ENCODE data around the gene TNFAIP8.

Gene TNFAIP8

GRCh38 chr5:119353686-119354366 is 2.0 kb upstream of the TNFAIP8 start:
- DNase-seq, result no peak

- DNase-seq, result no peak
These were observed 1.1 kb upstream of the TNFAIP8 start for GRCh38 chr5:119354537-119355243.

- no peak for DNase-seq
These were observed 578 bp upstream of the TNFAIP8 start for GRCh38 chr5:119355244-119355638.

GRCh38 chr5:119356612-119357188 is 881 bp downstream of the TNFAIP8 start:
- DNase-seq, result no peak

- no peak for DNase-seq
These were observed 1.5 kb downstream of the TNFAIP8 start for GRCh38 chr5:119357270-119357669.

GRCh38 chr5:119357808-119358529 is 2.1 kb downstream of the TNFAIP8 start:
- DNase-seq, result no peak

- no peak for DNase-seq
These were observed 2.7 kb downstream of the TNFAIP8 start for GRCh38 chr5:119358530-119358900.

- no peak for DNase-seq
These were observed 3.2 kb downstream of the TNFAIP8 start for GRCh38 chr5:119358901-119359603.

GRCh38 chr5:119359737-119360413 is 4.1 kb downstream of the TNFAIP8 start:
- DNase-seq, result no peak

- DNase-seq, result no peak
These were observed 5.2 kb downstream of the TNFAIP8 start for GRCh38 chr5:119360905-119361593.

- DNase-seq, result no peak
These were observed 5.8 kb downstream of the TNFAIP8 start for GRCh38 chr5:119361594-119362125.

GRCh38 chr5:119362714-119363113 is 6.9 kb downstream of the TNFAIP8 start:
- no peak for DNase-seq

- no peak for DNase-seq
These were observed 7.5 kb downstream of the TNFAIP8 start for GRCh38 chr5:119363271-119363670.

- DNase-seq, result no peak
These were observed 8.1 kb downstream of the TNFAIP8 start for GRCh38 chr5:119363936-119364335.

- DNase-seq, result no peak
These were observed 10.2 kb downstream of the TNFAIP8 start for GRCh38 chr5:119365847-119366539.

- DNase-seq, result no peak
These were observed 10.7 kb downstream of the TNFAIP8 start for GRCh38 chr5:119366540-119366881.

GRCh38 chr5:119367502-119368237 is 11.9 kb downstream of the TNFAIP8 start:
- DNase-seq, result no peak

- no peak for DNase-seq
These were observed 12.4 kb downstream of the TNFAIP8 start for GRCh38 chr5:119368238-119368630.

- DNase-seq, result no peak
These were observed 14.7 kb downstream of the TNFAIP8 start for GRCh38 chr5:119370486-119370885.

- DNase-seq, result no peak
These were observed 15.3 kb downstream of the TNFAIP8 start for GRCh38 chr5:119371146-119371545.
